GM10266 (cell line): ENCODE data around the gene TBKBP1.
A peak's percentile ranks its signal among the peaks of the same experiment; 100 is the strongest.

Experiments used
- DNase-seq: peaks from one replicate; pipeline ENCODE4 v3.0.0; 2012; ENCODE audit errors: extremely low spot score
- TF ChIP-seq, protein P1 (sequence below): IDR thresholded peaks from 2 replicates; pipeline ENCODE4 v1.5.1; 2012; ENCODE audit warnings: mild to moderate bottlenecking, low read depth; ENCODE audit not compliant: control insufficient read depth, insufficient read depth; ENCODE audit errors: missing control alignments

TBKBP1 gene

DNA sequence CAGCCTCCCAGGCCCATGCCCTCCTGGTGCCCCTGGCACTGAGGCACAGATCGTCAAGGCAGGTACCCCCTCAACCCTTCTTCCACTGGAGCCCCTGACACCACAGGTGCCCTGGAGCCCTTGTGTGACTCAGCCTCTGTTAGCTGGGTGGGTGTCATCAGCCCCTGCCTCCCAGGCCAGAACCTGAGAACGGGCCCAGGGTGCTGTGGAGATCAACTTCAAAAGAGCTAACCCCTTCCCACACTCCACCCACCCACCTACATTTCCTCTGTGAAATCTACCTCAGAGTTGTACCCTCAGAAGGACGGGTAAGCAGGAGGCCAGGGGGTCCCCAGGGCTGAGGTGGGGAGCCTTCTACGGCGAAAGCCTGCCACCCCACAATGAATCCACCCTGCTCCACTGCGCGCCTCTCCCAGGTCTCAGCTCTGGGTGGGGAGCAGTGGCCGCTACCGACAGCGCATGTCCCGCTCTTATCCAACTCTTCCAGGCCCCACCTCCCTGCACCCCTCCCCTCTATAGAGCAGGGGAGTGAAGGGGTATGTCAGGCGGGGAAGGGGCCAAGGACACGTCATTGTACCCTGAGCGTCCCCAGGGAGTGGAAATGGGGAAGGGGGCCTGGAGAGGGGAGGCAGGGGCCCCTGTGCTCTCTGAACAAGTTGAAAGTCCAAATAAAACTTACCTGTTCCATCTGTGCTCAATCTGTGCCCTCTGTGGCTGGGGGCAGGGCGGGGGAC lies 17.6 kb downstream of the TBKBP1 start:
- DNase-seq: no peak
- TF ChIP-seq, protein P1, sequence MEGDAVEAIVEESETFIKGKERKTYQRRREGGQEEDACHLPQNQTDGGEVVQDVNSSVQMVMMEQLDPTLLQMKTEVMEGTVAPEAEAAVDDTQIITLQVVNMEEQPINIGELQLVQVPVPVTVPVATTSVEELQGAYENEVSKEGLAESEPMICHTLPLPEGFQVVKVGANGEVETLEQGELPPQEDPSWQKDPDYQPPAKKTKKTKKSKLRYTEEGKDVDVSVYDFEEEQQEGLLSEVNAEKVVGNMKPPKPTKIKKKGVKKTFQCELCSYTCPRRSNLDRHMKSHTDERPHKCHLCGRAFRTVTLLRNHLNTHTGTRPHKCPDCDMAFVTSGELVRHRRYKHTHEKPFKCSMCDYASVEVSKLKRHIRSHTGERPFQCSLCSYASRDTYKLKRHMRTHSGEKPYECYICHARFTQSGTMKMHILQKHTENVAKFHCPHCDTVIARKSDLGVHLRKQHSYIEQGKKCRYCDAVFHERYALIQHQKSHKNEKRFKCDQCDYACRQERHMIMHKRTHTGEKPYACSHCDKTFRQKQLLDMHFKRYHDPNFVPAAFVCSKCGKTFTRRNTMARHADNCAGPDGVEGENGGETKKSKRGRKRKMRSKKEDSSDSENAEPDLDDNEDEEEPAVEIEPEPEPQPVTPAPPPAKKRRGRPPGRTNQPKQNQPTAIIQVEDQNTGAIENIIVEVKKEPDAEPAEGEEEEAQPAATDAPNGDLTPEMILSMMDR: no peak

DNA sequence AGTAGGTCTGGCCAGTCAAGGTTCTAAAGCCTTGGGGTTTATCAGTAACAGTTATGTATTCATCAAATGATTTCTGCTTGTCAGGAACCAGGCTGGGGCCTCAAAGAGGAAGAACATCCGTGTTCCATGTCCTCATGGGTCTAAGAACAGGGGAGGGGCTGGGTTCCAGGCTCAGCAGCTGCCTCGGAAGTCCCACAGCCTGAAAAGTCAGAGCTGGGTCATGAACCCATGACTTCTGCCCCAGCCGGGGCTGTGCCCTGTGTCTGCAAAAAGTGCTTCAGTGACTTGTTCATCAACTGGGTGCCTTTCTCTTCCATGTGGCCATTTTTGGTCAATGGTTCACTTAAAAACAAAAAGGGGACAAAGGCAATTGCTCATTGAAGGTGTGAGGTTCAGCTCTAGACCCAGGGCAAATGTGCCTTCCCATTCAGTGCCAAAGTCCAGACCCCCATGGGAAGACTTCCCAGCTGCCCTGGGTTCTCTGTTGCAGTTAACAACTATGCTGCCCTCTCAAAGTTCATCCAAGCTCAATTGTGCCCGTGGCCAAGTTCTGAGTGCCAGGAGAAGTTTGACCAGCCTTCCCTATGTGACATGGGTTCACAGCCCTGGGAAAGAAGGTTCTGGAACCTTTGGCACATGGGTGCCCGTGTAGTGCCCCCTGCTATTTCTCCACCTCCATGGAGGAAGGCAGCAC lies 18.5 kb downstream of the TBKBP1 start:
- DNase-seq: no peak
- TF ChIP-seq, protein P1: no peak

DNA sequence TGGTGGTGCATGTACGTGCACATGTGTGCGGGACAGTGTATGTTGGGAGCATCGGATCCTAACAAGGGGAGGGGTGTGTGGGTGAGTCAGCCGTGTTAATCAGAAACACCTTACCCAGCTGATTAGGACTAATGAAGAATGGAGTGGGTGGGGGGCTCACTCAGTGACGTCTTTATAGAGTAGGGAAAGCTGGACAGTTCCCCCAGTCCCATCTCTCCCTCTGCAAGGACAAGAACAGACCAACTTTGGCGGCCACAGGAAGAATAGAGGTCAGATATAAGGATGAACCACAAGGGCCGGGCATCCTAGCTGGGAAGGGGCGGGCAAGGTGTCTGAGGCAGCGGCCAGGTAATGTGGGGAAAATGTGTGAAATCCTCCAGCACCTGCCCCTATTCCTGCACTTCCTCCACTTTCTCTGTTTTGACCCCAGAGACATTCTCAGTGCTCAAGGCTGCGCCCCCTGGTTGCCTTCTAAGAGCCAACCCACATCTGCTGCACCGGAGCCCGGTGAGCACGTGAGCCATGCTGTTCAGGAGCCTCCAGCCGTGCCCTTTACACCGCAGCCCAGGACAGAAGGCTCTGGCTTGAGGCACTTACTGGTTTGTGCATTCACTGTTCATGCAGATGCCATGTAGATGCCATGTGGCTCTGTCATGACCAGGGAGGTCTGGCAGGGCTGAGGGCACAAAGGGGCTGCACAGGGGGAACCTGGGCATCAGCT lies 20.2 kb downstream of the TBKBP1 start:
- TF ChIP-seq, protein P1: peak; percentile 13
- DNase-seq: no peak

GRCh38 chr17:47714773-47715396 lies 20.9 kb downstream of the TBKBP1 start:
- TF ChIP-seq, protein P1: no peak
- no peak for DNase-seq

GRCh38 chr17:47715669-47716325 lies 21.8 kb downstream of the TBKBP1 start:
- DNase-seq: no peak
- TF ChIP-seq, protein P1: no peak

- TF ChIP-seq, protein P1: no peak
- DNase-seq: no peak
Measured at GRCh38 chr17:47716375-47716774, 22.4 kb downstream of the TBKBP1 start.
